GM12864 (cell line): ENCODE results near the gene CTNNA2.

ENCODE experiments used
- DNase-seq: peaks from one replicate; pipeline ENCODE4 v3.0.0-alpha.2; 2011; ENCODE audit warnings: low read depth
- H3K4me3 ChIP-seq: 2 replicates; pipeline ENCODE4 v1.5.1; 2011; ENCODE audit warnings: mild to moderate bottlenecking, low read depth, low read length, control low read depth
- TF ChIP-seq, protein P1 (sequence below): IDR thresholded peaks from 2 replicates; pipeline ENCODE4 v1.5.1; 2011; ENCODE audit warnings: low read depth, mild to moderate bottlenecking, moderate library complexity, low read length, control low read depth, inconsistent platforms; ENCODE audit errors: missing control alignments

Gene CTNNA2

DNA sequence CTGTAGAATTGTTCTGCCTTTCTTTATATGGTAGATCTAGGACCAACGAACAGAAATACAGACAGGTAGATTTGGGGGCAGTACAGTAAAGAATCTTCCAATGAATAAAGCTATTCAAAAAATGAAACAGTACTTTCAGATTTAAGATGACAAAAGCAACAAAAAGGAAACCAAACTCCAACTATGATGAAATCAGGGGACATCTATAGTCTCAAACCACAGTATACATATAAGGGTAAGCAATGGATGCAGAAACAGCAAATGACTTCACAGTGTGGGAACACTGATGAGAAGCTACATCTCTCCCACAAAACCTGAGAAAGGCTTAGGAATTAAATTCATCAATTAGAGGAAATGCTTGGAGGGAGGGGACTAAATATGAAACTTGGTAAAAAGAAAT is 202.5 kb downstream of the CTNNA2 start:
- DNase-seq: no peak

GRCh38 chr2:79716266-79716665 is 203.4 kb downstream of the CTNNA2 start:
- no peak for DNase-seq
- H3K4me3 ChIP-seq: no peak overlapping the region
- TF ChIP-seq, protein P1, sequence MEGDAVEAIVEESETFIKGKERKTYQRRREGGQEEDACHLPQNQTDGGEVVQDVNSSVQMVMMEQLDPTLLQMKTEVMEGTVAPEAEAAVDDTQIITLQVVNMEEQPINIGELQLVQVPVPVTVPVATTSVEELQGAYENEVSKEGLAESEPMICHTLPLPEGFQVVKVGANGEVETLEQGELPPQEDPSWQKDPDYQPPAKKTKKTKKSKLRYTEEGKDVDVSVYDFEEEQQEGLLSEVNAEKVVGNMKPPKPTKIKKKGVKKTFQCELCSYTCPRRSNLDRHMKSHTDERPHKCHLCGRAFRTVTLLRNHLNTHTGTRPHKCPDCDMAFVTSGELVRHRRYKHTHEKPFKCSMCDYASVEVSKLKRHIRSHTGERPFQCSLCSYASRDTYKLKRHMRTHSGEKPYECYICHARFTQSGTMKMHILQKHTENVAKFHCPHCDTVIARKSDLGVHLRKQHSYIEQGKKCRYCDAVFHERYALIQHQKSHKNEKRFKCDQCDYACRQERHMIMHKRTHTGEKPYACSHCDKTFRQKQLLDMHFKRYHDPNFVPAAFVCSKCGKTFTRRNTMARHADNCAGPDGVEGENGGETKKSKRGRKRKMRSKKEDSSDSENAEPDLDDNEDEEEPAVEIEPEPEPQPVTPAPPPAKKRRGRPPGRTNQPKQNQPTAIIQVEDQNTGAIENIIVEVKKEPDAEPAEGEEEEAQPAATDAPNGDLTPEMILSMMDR: no peak

More for the DNA sequence above, 202.5 kb downstream of the CTNNA2 start:
- TF ChIP-seq, protein P1: no peak
- no peak overlapping the region for H3K4me3 ChIP-seq

DNA sequence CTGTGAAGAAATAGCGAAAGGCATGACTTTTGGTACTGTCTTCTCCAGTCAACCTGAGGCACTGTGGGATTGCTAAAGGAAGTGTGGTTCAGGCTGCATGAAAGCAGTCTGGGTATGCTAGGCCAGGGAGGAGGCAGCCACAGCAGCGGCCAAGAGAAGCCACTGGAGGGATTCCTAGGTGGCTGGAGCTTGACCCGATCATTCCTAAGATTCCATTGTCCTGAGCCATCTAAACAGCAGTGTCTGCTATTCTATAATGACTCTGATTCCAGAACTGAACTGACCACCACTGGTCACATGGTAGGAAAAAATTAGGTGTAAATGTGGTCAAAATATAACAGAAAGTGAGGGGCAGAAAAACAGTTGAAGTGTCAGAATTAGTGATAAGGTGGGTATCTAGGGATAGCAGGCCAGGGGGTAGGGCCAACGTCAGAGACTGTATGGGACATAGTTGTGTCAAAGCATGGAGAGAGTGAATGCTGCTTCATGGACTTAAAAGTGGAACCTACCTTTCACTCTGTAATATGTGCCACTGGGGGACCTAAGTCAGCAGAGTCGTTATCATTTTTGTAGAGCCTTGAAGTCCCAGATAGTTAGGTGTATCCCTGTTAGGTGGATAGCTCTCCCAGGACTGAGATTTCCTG is 204.6 kb downstream of the CTNNA2 start:
- TF ChIP-seq, protein P1: no peak
- DNase-seq: no peak
- H3K4me3 ChIP-seq: no peak overlapping the region

GRCh38 chr2:79721061-79721460 is 208.2 kb downstream of the CTNNA2 start:
- TF ChIP-seq, protein P1: no peak
- no peak overlapping the region for H3K4me3 ChIP-seq
- DNase-seq: no peak

DNA sequence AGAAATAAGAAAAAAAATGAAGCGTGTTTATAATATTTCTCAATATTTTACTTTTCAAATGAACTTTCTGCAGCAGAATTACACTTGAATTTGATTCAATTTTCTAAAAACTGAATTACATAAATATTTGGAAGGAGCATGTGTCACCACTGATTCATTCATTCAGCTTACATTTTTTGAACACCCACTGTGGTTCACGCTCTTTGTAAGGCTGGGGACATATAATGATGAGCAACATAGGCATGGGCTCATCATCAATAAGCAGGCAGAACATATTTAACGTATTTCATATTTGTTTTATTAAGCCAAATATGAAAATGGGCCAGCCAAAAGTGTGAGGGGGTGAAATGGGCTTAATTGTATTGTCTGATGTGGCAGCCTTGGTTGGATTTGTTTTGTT is 209.1 kb downstream of the CTNNA2 start:
- TF ChIP-seq, protein P1: no peak
- H3K4me3 ChIP-seq: no peak overlapping the region
- DNase-seq: no peak

DNA sequence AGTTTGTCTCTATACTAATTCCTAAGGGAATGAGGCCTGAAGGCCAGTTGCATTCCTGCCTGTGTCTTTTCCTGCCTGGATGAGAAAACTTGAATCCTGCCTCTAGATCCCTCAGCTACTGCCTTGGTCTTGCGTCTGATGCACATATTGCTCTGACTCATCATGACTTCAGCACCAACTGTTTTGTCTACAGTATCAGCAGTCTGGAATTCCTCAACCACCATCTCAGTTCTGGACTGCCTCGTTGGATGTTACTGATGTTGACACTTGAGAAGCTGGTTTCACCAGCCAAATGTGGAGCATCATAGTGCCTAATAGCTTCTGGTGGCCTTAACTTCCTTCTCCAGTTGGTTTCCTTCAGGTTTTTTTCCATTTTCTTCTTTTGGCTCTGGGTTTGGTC is 211.0 kb downstream of the CTNNA2 start:
- DNase-seq: no peak
- TF ChIP-seq, protein P1: no peak

DNA sequence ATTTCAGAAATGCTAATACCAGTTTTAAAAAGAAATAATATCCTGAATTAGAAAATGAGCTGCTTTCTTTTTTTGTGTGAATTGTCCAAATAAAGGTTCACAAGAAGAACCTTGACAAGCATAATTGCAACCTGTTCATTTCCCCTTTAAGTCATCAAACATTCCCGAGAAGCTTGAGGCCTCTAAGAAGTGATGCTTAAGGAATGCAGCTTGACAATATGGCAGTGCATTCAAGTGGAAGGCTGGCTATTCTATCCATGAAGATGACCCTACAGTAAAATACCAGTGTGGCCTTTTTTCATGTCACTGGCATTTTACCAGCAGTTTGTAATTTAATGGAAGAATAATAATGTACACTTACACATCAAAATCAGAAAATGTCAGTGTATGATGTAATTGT is 216.7 kb downstream of the CTNNA2 start:
- TF ChIP-seq, protein P1: no peak
- no peak for DNase-seq
- no peak overlapping the region for H3K4me3 ChIP-seq

More for the DNA sequence above, 211.0 kb downstream of the CTNNA2 start:
- no peak overlapping the region for H3K4me3 ChIP-seq
